ENCODE measurements around the gene PAX4. TPM values are rescaled to one million over a fixed set of nuclear protein-coding genes. Genes with fewer than 3 reads are reported as not detected.
"Not testable (repeated sequence)": the region's sequence is repeated elsewhere in the genome, so short reads cannot be mapped to it uniquely, and the experiment has no call there.

Gene PAX4
- polyA plus RNA-seq, 3 donors = not detected

GRCh38 chr7:127571741-127572505 is 46.0 kb downstream of the PAX4 start:
- H3K27me3 Mint-ChIP-seq (ENCODE audit: low read depth in 3 of 3) = no peaks in the 10 kb centered on the region
- H3K9me3 Mint-ChIP-seq = peaks cover 0 to 4% (median 2%) of the 10 kb centered on the region in 7 donors
- no peak overlapping the region for H2AFZ ChIP-seq (ENCODE audit: insufficient read depth, low read depth, low read length, poor library complexity, severe bottlenecking)
- intact Hi-C loops (cut with micrococcal nuclease) = no loop called here
- H3K27me3 ChIP-seq (ENCODE audit: control insufficient read depth in 2 of 2, insufficient read depth in 2 of 2, low read length in 2 of 2) = no peaks in the 10 kb centered on the region
- H3K4me1 Mint-ChIP-seq = no peaks in the 10 kb centered on the region
- no peaks in the 10 kb centered on the region for H3K79me2 ChIP-seq (ENCODE audit: insufficient read depth, low read length)
- DNase-seq = no peak
- no peak overlapping the region for H3K9ac ChIP-seq (ENCODE audit: insufficient read depth, low read length, poor library complexity, severe bottlenecking)
- no peaks in the 10 kb centered on the region for H3K9me3 ChIP-seq (replicated peaks in 1 of 2; ENCODE audit: control insufficient read depth in 1 of 2, insufficient read depth in 1 of 2, low read length in 2 of 2)
- H3K27ac ChIP-seq (ENCODE audit: low read depth in 1 of 2, low read length in 2 of 2) = no peak overlapping the region
- no peak overlapping the region for H3K4me2 ChIP-seq (replicated peaks; ENCODE audit: extremely low read depth, low read length, poor library complexity, severe bottlenecking)
- H3K27ac Mint-ChIP-seq = no peak overlapping the region
- H3K4me3 Mint-ChIP-seq = no peak overlapping the region
- H4K20me1 ChIP-seq (ENCODE audit: insufficient read depth, low read length) = no peaks in the 10 kb centered on the region
- no peak overlapping the region for H3K4me3 ChIP-seq (replicated peaks in 1 of 3; ENCODE audit: low read depth in 2 of 3, low read length in 3 of 3)
- TF ChIP-seq, protein P1, sequence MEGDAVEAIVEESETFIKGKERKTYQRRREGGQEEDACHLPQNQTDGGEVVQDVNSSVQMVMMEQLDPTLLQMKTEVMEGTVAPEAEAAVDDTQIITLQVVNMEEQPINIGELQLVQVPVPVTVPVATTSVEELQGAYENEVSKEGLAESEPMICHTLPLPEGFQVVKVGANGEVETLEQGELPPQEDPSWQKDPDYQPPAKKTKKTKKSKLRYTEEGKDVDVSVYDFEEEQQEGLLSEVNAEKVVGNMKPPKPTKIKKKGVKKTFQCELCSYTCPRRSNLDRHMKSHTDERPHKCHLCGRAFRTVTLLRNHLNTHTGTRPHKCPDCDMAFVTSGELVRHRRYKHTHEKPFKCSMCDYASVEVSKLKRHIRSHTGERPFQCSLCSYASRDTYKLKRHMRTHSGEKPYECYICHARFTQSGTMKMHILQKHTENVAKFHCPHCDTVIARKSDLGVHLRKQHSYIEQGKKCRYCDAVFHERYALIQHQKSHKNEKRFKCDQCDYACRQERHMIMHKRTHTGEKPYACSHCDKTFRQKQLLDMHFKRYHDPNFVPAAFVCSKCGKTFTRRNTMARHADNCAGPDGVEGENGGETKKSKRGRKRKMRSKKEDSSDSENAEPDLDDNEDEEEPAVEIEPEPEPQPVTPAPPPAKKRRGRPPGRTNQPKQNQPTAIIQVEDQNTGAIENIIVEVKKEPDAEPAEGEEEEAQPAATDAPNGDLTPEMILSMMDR (IDR thresholded peaks at IDR 0.05) = no peak
- no peaks in the 10 kb centered on the region for H3K4me1 ChIP-seq (ENCODE audit: control insufficient read depth in 1 of 2, insufficient read depth in 2 of 2, low read length in 2 of 2)
- 100% methylated on average over 1 of the region's 3 CpGs for WGBS (ENCODE audit: insufficient coverage)
- peaks cover 0 to 10% of the 10 kb centered on the region in 2 donors for H3K36me3 ChIP-seq (replicated peaks in 1 of 2; ENCODE audit: control insufficient read depth in 1 of 2, insufficient read depth in 2 of 2, low read length in 2 of 2)
- peaks cover 7 to 8% of the 10 kb centered on the region in 2 donors for H3K36me3 Mint-ChIP-seq

DNA sequence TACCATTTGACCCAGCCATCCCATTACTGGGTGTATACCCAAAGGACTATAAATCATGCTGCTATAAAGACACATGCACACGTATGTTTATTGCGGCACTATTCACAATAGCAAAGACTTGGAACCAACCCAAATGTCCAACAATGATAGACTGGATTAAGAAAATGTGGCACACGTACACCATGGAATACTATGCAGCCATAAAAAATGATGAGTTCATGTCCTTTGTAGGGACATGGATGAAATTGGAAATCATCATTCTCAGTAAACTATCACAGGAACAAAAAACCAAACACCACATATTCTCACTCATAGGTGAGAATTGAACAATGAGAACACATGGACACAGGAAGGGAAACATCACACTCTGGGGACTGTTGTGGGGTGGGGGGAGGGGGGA is 49.9 kb downstream of the PAX4 start:
- not testable (repeated sequence) for H3K27me3 Mint-ChIP-seq (ENCODE audit: low read depth in 3 of 3); H3K27ac Mint-ChIP-seq
- no CpG with 5 or more reads among the region's 3 CpGs for WGBS (ENCODE audit: insufficient coverage)

More for the DNA sequence above, 49.9 kb downstream of the PAX4 start:
- intact Hi-C loops (cut with micrococcal nuclease); H3K27me3 ChIP-seq (ENCODE audit: control insufficient read depth in 2 of 2, insufficient read depth in 2 of 2, low read length in 2 of 2); H3K9ac ChIP-seq (ENCODE audit: insufficient read depth, low read length, poor library complexity, severe bottlenecking); H4K20me1 ChIP-seq (ENCODE audit: insufficient read depth, low read length); H3K27ac ChIP-seq (ENCODE audit: low read depth in 1 of 2, low read length in 2 of 2); DNase-seq; H3K4me1 ChIP-seq (ENCODE audit: control insufficient read depth in 1 of 2, insufficient read depth in 2 of 2, low read length in 2 of 2); H3K4me2 ChIP-seq (replicated peaks; ENCODE audit: extremely low read depth, low read length, poor library complexity, severe bottlenecking); H3K79me2 ChIP-seq (ENCODE audit: insufficient read depth, low read length); H3K36me3 Mint-ChIP-seq; H3K4me3 Mint-ChIP-seq; H3K9me3 ChIP-seq (replicated peaks in 1 of 2; ENCODE audit: control insufficient read depth in 1 of 2, insufficient read depth in 1 of 2, low read length in 2 of 2); H3K4me3 ChIP-seq (replicated peaks in 1 of 3; ENCODE audit: low read depth in 2 of 3, low read length in 3 of 3); H2AFZ ChIP-seq (ENCODE audit: insufficient read depth, low read depth, low read length, poor library complexity, severe bottlenecking); H3K4me1 Mint-ChIP-seq; H3K36me3 ChIP-seq (replicated peaks in 1 of 2; ENCODE audit: control insufficient read depth in 1 of 2, insufficient read depth in 2 of 2, low read length in 2 of 2): not testable (repeated sequence)
- peaks cover 7 to 11% (median 8%) of the 10 kb centered on the region in 7 donors for H3K9me3 Mint-ChIP-seq
